ENCODE data around the gene RBM33. TPM values are rescaled to one million over a fixed set of nuclear protein-coding genes. Genes with fewer than 3 reads are reported as not detected.
"Not testable (repeated sequence)": the region's sequence is repeated elsewhere in the genome, so short reads cannot be mapped to it uniquely, and the experiment has no call there.

RBM33 gene
- total RNA-seq, 1 experiment from 2014 or later, result 81.8 TPM

DNA sequence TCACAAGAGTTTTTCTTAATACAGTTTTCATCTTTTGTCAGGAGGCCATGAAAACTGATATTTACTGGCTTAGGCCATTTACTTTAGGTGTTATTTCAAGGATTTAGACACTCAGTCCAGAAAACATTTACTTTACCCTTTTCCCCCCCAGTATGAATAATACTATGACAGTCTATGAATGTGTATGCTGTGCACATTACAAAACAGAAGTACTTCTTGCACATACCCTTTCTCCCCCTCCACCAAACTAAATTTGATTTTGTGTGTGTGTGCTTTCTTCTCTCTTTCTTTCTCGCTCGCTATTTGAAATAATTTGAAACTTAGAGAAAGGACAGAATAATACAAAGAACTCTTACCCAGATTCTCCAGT is 41.3 kb downstream of the RBM33 start (continued):
- TF ChIP-seq, protein P1, sequence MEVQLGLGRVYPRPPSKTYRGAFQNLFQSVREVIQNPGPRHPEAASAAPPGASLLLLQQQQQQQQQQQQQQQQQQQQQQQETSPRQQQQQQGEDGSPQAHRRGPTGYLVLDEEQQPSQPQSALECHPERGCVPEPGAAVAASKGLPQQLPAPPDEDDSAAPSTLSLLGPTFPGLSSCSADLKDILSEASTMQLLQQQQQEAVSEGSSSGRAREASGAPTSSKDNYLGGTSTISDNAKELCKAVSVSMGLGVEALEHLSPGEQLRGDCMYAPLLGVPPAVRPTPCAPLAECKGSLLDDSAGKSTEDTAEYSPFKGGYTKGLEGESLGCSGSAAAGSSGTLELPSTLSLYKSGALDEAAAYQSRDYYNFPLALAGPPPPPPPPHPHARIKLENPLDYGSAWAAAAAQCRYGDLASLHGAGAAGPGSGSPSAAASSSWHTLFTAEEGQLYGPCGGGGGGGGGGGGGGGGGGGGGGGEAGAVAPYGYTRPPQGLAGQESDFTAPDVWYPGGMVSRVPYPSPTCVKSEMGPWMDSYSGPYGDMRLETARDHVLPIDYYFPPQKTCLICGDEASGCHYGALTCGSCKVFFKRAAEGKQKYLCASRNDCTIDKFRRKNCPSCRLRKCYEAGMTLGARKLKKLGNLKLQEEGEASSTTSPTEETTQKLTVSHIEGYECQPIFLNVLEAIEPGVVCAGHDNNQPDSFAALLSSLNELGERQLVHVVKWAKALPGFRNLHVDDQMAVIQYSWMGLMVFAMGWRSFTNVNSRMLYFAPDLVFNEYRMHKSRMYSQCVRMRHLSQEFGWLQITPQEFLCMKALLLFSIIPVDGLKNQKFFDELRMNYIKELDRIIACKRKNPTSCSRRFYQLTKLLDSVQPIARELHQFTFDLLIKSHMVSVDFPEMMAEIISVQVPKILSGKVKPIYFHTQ (CRISPR knock-in tag; IDR thresholded peaks at IDR 0.05), result no peak
- TF ChIP-seq, protein P2, sequence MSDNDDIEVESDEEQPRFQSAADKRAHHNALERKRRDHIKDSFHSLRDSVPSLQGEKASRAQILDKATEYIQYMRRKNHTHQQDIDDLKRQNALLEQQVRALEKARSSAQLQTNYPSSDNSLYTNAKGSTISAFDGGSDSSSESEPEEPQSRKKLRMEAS (CRISPR knock-in tag; IDR thresholded peaks at IDR 0.05), result no peak
- no peak for TF ChIP-seq GRHL2 (CRISPR knock-in tag; IDR thresholded peaks at IDR 0.05; ENCODE audit: insufficient replicate concordance, severe bottlenecking)
- TF ChIP-seq OVOL2 (CRISPR knock-in tag; IDR thresholded peaks at IDR 0.05; ENCODE audit: borderline replicate concordance), result no peak
- no peak for TF ChIP-seq ZNF121 (CRISPR knock-in tag; IDR thresholded peaks at IDR 0.05)
- no peak for TF ChIP-seq EMX1 (CRISPR knock-in tag; IDR thresholded peaks at IDR 0.05)

DNA sequence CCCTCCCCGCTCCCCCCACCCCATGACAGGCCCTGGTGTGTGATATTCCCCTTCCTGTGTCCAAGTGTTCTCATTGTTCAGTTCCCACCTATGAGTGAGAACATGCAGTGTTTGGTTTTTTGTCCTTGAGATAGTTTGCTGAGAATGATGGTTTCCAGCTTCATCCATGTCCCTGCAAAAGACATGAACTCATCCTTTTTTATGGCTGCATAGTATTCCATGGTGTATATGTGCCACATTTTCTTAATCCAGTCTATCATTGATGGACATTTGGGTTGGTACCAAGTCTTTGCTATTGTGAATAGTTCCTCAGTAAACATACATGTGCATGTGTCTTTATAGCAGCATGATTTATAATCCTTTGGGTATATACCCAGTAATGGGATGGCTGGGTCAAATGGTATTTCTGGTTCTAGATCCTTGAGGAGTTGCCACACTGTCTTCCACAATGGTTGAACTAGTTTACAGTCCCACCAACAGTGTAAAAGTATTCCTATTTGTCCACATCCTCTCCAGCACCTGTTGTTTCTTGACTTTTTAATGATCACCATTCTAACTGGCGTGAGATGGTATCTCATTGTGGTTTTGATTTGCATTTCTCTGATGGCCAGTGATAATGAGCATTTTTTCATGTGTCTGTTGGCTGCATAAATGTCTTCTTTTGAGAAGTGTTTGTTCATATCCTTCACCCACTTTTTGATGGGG is 42.3 kb downstream of the RBM33 start:
- DNase-seq (ENCODE audit: low spot score); ATAC-seq; H3K4me3 Mint-ChIP-seq; H3K27me3 Mint-ChIP-seq (ENCODE audit: low read depth); POLR2A ChIA-PET; CTCF ChIA-PET; H3K27ac Mint-ChIP-seq; H3K9me3 Mint-ChIP-seq: not testable (repeated sequence)
- Mint-ChIP-seq H3K4me1 (peaks cover 47% of the 10 kb centered on the region), H3K36me3 (peaks cover 40% of the 10 kb centered on the region)

DNA sequence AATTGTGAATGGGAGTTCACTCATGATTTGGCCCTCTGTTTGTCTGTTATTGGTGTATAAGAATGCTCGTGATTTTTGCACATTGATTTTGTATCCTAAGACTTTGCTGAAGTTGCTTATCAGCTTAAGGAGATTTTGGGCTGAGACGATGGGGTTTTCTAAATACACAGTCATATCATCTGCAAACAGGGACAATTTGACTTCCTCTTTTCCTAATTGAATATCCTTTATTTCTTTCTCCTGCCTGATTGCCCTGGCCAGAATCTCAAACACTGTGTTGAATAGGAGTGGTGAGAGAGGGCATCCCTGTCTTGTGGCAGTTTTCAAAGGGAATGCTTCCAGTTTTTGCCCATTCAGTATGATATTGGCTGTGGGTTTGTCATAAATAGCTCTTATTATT is 43.8 kb downstream of the RBM33 start:
- ATAC-seq; H3K27ac Mint-ChIP-seq; POLR2A ChIA-PET; H3K4me3 Mint-ChIP-seq; DNase-seq (ENCODE audit: low spot score); H3K27me3 Mint-ChIP-seq (ENCODE audit: low read depth); CTCF ChIA-PET; H3K9me3 Mint-ChIP-seq: not testable (repeated sequence)
- H3K4me1 Mint-ChIP-seq, result peaks cover 54% of the 10 kb centered on the region
- peaks cover 34% of the 10 kb centered on the region for H3K36me3 Mint-ChIP-seq

DNA sequence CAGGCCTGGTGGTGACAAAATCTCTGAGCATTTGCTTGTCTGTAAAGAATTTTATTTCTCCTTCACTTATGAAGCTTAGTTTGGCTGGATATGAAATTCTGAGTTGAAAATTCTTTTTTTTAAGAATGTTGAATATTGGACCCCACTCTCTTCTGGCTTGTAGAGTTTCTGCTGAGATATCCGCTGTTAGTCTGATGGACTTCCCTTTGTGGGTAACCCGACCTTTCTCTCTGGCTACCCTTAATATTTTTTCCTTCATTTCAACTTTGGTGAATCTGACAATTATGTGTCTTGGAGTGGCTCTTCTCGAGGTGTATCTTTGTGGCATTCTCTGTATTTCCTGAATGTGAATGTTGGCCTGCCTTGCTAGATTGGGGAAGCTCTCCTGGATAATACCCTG is 46.2 kb downstream of the RBM33 start:
- DNase-seq (ENCODE audit: low spot score); H3K4me3 Mint-ChIP-seq; ATAC-seq; H3K27me3 Mint-ChIP-seq (ENCODE audit: low read depth); POLR2A ChIA-PET; H3K9me3 Mint-ChIP-seq: not testable (repeated sequence)
- Mint-ChIP-seq H3K36me3 (peaks cover 22% of the 10 kb centered on the region), H3K4me1 (peaks cover 44% of the 10 kb centered on the region), H3K27ac (0 out of 2 replicates have a peak overlapping the region, but pooled peaks have one; percentile 11)
- TF ChIP-seq ZNF317 (CRISPR knock-in tag; IDR thresholded peaks at IDR 0.05; ENCODE audit: borderline replicate concordance, low read depth), result peak; percentile 76
- CTCF ChIA-PET, result interaction anchor here (1.5 to 3.0 kb wide), 2 partner anchors 26 to 92 kb away, joined by 4 to 22 read pairs; no protein-coding TSS in a partner anchor

DNA sequence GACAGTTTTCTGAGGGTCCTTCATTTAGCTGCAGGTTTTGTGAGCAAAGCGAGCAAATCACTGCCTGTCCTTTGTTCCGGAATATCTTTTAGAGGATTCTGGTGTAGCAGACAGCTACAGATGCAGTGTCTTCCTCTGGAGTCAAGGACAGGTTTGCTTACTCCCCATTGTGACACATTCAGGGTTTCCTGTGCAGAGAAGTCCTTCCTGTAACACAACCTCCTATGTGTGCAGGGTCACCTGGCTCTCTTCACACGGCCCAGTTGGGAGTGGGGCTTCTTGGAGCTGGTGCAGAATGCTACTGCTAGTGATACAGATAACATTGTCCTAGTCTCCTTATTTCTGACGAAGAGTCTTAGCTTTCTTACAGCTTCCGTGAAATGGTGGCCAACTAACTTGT is 47.9 kb downstream of the RBM33 start:
- ATAC-seq (peak; percentile 74), DNase-seq (ENCODE audit: low spot score) (no peak)
- Mint-ChIP-seq H3K4me3 (no peak overlapping the region), H3K9me3 (no peaks in the 10 kb centered on the region), H3K36me3 (peaks cover 8% of the 10 kb centered on the region), H3K4me1 (peaks cover 48% of the 10 kb centered on the region), H3K27me3 (ENCODE audit: low read depth) (no peaks in the 10 kb centered on the region), H3K27ac (no peak overlapping the region)
- POLR2A ChIA-PET, result no interaction called here
- CTCF ChIA-PET, result interaction anchor here (1.4 to 3.0 kb wide), 3 partner anchors 9 to 94 kb away, joined by 3 to 22 read pairs (median 4); no protein-coding TSS in a partner anchor
- TF ChIP-seq, protein P3, sequence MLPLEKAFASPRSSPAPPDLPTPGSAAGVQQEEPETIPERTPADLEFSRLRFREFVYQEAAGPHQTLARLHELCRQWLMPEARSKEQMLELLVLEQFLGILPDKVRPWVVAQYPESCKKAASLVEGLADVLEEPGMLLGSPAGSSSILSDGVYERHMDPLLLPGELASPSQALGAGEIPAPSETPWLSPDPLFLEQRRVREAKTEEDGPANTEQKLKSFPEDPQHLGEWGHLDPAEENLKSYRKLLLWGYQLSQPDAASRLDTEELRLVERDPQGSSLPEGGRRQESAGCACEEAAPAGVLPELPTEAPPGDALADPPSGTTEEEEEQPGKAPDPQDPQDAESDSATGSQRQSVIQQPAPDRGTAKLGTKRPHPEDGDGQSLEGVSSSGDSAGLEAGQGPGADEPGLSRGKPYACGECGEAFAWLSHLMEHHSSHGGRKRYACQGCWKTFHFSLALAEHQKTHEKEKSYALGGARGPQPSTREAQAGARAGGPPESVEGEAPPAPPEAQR (CRISPR knock-in tag; IDR thresholded peaks at IDR 0.05), result no peak
- TF ChIP-seq TCF7 (CRISPR knock-in tag; IDR thresholded peaks at IDR 0.05; ENCODE audit: low read depth) (no peak), ETV6 (CRISPR knock-in tag; IDR thresholded peaks at IDR 0.05) (no peak), CBFB (CRISPR knock-in tag; IDR thresholded peaks at IDR 0.05; ENCODE audit: low read depth) (no peak), JUN (CRISPR knock-in tag; IDR thresholded peaks at IDR 0.05) (no peak), JAZF1 (CRISPR knock-in tag; IDR thresholded peaks at IDR 0.05) (no peak)
- TF ChIP-seq, protein P4, sequence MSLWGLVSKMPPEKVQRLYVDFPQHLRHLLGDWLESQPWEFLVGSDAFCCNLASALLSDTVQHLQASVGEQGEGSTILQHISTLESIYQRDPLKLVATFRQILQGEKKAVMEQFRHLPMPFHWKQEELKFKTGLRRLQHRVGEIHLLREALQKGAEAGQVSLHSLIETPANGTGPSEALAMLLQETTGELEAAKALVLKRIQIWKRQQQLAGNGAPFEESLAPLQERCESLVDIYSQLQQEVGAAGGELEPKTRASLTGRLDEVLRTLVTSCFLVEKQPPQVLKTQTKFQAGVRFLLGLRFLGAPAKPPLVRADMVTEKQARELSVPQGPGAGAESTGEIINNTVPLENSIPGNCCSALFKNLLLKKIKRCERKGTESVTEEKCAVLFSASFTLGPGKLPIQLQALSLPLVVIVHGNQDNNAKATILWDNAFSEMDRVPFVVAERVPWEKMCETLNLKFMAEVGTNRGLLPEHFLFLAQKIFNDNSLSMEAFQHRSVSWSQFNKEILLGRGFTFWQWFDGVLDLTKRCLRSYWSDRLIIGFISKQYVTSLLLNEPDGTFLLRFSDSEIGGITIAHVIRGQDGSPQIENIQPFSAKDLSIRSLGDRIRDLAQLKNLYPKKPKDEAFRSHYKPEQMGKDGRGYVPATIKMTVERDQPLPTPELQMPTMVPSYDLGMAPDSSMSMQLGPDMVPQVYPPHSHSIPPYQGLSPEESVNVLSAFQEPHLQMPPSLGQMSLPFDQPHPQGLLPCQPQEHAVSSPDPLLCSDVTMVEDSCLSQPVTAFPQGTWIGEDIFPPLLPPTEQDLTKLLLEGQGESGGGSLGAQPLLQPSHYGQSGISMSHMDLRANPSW (CRISPR knock-in tag; conservative IDR thresholded peaks at IDR 0.05; ENCODE audit: low read depth), result no peak
- TF ChIP-seq, protein P5, sequence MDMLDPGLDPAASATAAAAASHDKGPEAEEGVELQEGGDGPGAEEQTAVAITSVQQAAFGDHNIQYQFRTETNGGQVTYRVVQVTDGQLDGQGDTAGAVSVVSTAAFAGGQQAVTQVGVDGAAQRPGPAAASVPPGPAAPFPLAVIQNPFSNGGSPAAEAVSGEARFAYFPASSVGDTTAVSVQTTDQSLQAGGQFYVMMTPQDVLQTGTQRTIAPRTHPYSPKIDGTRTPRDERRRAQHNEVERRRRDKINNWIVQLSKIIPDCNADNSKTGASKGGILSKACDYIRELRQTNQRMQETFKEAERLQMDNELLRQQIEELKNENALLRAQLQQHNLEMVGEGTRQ (CRISPR knock-in tag; IDR thresholded peaks at IDR 0.05), result no peak

Measured in WTC11 (cell line).